Inflammatory macrophage (primary cell): ENCODE measurements around the gene PAX6.

ENCODE experiments used
- DNase-seq, 2 donors: peaks; one replicate each; pipeline ENCODE4 v3.0.0-alpha.2; 2020 to 2022

The PAX6 gene

DNA sequence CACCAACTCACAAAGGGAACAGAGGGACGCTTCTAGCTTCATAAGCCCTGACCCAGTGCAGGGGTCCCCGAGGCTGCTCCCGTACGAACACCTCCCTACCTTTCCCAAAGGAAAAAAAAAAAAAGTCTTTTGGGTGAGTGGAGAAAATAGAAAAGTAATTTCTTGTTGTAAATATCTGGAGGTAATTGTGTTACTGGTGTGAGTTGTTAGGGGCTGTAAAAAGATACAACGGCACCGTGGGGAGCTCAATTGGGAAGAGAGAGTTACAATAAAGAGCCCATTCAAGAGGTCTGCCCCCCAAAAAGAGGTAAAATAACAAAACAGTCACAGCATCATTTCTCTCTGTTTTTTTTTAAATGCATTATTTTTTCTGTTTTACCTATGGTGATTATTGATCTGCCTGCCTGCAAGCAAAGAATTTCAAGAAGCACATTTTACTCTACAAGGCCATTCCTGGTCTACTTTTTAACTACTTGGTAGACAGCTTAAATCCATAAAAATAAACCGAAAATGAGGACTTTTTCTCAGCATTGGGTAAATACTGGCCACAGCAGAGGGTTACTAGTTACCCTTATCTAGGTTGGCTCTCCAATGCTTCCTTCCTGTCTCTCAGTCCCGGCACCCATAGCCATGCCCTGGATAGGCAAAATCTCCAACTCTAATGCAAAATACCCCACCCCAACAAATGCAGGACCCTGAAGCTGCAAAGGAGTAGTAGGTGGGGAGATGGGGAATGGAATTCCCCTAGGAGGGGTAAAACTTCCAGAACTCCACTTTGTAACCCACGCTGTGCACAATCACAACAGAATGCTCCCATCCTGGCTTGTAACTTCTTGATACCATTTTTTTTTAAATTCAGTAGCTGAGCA lies 3.1 kb downstream of the PAX6 start:
- DNase-seq, result no peak

DNA sequence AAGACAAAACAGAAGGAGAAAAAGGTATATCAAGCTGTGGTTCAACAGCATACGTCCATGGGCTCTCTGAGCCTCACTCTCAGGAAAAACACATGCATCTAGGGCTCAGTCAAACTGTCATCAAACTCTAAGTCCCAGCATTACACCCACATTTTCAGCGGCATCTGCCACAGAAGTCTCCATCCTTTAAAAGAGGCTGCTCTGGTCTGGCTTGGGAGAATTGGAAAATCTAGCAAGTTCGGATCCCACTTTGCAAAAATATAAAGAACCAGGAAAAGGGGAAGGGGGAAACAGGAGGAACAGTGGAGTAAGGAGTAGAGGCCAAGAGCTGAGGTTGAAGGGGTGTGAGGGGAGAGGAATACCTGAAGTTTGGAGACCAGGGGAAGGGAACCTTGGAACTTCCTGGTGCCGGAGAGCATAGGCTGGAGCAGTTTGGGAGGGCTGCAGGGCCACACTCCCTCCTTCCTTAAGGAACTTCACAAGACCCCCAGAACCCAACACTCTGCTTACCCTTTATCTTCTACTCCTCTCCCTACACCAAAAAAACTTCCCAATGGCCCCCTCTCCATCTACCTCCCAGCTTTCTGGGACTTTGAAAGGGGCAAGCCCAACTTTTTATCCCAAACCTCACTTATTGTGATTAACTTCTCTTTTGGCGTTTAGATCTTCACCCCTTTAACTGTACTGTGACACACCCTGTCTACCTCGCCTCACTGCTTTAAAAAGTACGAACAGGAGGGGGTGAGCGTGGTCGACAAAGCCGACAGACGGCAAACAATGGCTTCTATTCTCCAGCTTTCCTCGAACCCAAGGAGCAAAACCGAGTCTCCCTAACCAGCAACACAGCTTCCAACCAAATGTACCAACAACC lies 4.0 kb downstream of the PAX6 start:
- no peak for DNase-seq

DNA sequence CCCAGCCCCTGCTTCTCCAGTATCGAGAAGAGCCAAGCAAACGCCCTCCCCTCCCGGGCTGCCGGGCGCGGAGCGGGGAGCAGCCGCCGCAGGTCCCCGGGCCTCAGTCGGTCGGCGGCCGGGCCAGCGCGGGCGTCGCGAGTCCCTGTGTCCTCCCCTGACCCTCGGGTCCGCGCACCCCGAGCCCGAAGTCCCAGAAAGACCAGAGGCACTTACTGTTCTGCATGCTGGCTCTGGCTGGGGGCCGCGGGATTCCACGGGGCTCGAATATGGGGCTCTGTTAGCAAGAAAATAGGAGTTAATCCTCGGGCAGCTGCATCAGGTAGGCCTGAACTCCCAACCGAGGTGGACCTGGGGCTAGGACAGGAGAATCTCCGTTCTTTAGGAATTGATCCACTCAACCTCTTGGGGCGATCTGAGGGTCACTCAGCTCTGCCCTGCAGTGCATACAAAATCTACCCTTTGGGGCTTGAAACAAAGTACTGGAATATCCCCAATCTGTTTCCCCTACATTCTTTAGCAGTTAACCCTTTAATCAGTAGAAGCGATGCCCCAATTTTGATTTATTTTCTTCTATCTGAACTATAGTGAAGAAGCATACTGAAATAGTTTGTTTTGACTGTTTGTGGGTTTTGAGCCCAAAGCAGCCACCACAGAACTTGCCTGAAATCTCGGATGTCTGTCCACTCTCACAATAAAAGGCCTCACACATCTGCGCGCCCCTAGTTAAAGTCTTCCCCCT lies 4.8 kb downstream of the PAX6 start:
- no peak for DNase-seq

DNA sequence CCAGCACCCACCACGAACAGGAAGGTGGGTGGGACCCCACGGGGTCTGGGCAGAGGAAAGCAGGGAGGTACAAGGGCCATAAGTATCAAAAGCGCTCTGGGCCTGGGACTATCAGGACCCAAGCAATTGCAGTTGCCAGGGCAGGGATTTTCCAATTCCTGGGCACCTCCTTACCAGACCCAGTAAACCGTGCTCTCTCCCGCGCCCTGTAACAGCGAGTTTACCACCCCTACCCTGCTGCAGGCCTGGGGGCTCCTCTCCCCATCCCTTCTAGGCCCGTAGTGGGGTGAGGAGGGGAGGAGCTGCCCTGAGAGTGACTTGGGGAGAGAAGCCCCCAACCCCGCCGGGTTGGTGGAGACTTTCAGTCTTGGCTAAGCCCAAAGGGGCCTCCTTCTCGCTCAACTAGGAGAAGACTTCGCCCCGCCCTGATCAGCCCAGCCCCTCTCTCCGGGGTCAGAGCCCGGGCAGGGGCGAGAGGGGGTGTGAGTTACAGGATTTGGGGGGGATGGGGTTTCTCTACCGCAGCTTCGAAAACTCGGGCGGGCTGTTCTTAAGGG lies 5.4 kb downstream of the PAX6 start:
- no peak for DNase-seq

DNA sequence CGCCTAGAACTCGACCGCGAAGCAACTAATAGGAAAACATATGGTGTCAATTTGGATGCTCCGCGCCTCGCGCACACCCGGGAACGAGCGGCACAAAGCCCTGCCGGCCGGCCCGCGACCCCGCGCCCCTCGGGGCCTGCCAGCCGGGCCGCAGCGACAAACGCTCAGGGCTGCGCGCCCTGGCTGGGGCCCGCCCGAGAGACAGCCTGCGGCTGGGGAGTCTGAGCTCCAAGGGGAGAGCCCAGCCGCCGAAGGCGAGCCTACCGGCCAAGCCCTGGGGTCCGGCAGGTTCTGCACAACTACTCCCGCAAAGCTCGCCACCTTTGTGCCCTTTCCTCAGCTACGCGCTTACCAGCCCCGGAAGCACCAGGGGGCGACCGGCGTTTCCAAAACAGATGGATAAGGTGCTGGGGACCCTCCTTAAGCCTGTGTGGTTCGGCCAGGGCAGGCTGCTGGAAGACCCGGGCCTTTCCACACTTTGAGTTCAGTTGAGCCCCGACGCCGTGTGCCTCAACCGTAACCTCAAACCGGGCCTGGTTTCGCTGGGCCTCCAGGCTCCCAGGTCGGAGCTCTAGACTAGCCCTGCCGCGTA lies 6.0 kb downstream of the PAX6 start:
- DNase-seq, result no peak

DNA sequence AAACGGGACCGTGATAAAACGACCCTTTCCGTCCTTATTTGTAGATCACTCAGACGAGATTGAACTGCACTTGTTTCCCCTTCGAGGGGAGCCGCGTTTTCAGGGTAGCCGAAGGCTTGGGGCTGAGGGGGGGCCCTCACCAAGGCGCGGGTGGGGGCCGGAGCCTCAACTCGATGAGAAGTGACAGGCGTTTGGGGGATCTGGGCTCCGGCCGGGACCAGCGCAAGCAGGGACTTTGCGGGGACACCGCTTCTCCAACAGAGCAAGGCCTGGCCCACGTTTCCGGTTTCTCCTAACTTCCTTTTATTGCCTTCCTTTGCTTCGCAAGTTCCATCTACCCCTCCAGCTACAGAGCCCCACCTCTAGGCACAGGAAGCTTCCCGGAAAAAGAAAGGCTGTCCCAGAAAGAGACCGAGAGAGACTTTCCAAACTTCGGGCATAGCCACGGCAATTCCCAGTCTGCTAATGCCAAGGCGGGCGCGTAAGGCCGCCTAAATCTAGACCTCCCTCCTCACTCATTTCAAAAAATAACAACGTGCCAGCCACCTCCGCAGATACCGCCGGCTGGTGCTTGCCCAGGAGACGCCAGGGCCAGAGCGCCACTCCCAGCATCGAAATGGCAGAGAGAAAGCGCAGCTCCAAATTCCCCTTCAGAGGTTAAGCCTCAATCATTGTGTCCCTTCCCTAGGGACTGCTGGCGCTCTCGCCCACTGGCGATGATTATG lies 6.6 kb downstream of the PAX6 start:
- no peak for DNase-seq

DNA sequence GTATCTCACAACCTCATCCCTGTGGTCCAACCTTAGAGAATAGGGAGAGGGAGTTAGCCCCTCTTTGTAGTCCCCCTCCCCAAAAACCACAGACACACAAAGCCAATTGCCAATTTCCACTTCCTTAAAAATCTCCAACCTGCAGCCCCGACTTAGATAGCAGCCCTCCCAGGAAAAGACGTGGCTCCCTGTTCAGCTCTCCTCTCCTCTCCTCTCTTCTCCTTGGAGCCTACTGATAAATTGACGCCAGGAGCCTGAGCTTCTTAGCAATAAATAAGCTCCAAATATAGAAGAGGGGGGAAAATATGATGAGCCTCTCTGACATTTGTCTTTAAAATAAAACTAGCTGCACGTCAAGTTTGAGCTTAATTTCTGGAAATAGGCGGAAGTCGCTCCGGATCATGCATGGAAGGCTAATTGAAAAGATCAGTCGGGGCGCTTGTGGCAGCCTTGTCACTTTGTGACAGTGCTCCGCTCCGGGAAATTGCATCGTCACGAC lies 7.3 kb downstream of the PAX6 start:
- no peak for DNase-seq

DNA sequence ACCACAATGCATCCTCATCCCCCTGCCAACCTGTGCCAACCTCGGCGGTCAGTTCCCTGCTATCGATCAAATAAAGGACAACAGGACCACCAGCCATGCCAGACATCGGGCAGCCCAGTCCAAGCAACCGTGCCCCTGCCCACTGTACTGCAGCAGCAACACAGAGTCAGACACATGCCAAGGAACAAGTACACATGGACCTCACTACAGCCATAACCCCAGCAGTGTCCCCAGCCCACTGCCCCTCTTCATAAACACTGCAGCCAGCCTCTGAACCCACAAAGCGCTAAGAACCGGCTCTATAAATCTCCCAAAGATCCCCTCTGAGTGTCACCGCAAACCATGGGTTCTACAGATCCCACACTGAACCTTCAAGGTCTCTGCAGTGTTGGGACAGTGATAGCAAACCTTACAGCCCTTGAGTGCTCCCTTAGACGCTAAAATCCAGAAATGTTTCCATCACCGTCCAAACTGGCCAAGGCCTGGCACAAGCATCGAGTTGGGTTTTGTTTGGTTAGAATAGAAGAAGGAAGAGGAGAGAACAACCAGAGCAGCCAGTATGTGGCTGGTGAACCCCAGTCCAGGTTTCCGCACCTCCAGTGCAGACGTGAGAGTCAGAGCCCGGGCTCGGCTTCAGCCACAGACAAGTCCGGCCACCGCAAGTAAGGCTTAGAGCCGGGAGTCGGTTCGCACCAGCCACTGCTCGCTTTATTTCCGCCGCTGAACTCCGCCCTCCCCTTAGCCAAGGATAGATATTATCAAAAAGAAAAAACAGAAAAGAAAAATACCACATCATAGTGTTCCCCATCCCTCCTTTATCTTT lies 7.9 kb downstream of the PAX6 start:
- no peak for DNase-seq

DNA sequence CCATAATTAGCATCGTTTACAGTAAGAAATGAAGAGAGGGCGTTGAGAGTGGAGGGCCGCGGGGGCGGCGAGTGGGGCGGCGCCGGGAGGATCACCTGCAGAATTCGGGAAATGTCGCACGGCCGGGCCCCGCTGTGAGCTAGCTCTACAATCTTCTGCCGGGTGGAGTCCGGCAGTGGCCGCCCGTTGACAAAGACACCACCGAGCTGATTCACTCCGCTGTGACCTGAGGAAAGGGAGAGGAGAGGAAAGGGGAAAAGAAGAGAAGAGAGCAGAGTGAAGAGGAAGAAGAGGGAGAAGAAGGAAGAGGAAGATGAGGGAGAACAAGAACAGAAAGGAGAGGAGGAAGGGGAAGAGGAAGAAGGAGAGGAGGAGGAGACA lies 8.5 kb downstream of the PAX6 start:
- DNase-seq, result no peak

DNA sequence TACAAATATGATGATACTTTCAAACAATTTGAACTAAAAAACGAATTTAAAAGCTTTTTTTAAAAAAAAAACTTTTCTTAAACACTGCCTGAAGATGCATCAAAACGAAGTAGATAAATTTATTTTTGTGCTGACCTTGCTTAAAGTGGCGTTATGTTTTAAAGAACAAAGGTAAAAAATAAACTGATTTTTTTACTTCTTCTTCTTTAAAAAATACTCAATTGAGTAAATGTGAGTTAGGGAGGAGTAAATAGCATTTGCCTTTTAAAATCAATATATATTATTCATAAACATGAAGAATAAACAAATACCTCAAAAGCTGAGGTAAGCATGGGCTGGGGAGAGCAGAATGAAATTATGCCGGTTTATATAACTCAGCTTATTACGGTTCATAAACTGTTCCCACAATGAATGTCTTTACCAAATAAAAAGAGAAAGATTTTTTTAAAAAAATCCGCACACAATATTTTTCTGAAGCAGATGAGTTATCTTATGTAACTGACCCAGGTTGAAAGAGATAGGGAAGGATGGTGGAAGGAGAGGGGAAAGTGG lies 9.0 kb downstream of the PAX6 start:
- DNase-seq, result no peak

DNA sequence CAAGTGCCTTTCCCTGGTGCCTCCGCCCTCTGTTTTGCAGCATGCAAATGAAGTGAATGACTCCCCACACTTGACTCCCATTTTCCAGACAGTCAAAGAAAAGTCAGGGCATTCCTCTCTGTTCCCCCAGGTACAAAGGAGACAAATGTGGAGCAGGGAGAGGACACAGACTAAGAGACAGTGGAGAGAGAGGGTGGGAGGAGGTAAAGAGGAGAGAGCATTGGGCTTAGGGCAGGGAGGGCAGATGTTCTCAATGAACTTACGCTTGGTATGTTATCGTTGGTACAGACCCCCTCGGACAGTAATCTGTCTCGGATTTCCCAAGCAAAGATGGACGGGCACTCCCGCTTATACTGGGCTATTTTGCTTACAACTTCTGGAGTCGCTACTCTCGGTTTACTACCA lies 9.8 kb downstream of the PAX6 start:
- no peak for DNase-seq

DNA sequence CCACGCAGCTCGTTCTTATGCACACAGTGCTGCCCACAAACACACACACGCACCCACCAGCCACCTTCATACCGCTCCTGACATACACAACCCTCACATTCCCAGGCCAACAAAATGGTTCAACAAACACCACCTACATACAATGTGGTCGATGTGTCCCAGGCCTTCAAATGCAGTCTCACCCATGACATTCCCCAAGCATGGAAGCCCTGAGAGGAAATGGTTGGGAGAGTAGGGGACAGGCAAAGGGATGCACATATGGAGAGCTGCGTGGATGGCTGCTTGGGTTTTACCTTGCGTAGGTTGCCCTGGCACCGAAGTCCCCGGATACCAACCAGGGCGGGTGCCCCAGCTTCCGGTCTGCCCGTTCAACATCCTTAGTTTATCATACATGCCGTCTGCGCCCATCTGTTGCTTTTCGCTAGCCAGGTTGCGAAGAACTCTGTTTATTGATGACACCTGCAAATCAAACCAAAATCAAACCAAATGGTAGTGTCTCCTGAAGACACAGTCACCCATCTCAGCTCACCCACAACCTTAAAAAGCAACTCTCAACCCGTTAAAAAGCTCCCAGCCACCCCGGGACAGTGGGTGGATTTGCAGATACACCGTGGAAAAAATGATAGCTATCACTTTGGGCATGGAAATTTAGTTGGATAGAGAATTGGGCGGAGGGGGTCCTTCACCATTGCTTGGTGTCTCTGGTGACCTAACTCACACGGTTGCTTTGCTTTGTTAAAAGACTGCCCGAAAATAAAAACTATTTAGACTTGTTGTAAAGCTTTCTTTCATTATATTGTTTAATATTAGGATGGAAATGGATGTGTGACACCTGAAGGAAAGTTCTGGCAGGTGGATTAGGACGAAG lies 10.5 kb downstream of the PAX6 start:
- DNase-seq, result no peak

DNA sequence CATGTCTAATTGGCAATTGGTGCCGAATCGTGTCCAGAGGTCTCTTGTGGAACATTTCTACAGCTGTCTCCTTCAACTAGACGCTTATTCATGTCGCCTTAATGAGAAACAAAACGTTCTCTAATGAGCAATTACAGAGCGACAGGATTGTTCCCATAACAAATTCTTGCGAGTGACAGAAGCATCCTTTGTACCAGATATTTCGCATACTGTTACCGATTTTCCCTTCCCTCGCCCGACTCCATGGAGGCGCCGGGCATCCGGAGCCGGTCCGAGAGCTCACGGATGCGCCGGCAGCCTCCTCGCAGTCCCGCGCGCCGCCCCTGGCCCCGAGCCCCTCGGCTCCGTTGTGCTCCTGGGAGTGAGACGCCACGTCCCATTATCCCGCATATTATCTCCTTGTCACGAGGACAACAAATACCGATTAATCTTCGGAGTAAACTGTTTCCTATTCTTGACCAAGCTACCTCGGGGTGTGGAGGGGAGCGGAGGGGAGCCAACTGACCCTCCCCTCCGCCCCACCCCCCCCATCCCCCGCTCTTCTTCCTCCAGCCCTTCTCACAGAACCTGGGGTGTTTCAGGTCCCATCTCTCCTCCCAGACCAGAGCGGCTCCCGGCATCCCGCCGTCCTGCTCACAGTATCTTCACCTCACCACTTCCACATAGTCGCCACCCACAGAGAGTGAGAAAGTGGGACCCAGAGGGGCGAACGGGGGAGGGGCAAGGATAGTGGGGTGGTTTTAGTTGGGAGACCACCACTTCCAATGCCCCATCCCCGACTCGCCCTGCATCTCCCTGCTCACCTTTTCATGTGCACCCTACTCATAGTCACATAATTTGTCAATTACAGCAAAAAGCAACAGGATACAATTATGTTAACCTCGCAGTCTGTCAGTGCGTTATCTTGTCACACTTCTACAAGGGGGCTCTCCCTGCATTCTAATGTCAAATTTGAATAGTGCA lies 11.4 kb downstream of the PAX6 start:
- no peak for DNase-seq

DNA sequence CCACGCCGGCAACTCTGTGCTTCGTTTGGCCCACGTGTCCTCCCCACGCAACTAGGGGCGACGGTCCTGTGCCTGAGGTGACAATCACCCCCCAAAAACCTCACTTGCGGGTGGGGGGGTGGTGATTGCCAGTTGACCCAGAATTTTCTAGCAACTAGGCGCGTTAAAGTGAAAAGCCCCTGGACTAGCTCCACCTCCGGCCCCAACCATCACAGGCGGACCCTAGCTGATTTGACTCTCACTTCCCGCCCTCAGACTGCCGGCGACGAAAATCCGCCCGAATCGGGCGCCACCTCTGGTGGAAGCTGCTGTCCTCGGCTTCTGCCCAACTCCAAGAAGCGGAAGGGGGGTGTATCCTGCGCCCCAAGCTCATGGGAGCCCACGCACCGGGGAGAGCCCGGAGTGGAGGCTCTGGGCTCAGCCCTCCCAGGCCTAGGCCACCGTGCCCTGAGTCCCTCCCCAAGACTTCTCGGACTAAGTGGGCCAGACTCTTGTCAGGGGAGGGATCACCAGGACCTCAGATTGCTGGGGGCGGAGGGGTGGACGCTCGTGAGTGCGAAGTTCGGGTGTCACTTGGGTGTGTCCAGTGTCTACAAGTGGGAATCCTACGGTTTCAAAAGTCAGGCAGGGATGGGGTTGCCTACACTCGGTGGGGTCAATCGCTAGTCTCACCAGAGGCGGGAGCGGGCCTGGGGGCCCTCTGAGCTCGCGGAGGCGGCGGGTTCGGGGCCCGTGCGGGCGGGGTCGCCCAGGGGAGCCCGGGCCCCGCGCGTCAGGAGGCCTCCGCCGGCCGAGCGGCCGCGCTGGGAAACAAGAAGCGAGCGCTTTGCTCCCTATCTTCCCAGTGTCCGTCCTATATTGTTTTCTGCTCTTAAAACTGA lies 12.3 kb downstream of the PAX6 start:
- DNase-seq, result no peak

DNA sequence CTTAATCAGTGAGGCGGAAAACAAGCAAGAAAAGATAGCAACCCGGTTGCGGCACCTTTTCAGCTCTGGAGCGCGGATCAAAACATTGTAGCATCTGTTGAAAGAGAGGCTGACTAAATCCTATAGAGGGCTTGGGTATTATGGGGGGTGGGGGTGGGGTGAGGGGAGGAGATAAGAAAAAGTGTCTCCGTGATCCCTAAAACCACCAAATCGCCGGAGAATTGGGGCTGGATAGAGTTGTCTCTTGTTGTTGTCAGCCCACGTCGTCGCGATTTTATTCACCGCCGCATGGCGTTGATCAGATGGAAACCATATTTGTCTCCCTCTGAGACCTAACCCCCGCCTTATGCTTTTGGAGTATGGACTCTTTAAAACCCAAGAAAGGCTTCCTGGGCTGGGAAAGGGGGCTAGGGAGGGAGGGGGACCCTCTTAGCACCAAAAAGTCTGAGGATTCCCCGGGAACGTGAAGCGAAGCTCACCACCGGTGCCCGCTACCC lies 13.0 kb downstream of the PAX6 start:
- DNase-seq, result no peak

DNA sequence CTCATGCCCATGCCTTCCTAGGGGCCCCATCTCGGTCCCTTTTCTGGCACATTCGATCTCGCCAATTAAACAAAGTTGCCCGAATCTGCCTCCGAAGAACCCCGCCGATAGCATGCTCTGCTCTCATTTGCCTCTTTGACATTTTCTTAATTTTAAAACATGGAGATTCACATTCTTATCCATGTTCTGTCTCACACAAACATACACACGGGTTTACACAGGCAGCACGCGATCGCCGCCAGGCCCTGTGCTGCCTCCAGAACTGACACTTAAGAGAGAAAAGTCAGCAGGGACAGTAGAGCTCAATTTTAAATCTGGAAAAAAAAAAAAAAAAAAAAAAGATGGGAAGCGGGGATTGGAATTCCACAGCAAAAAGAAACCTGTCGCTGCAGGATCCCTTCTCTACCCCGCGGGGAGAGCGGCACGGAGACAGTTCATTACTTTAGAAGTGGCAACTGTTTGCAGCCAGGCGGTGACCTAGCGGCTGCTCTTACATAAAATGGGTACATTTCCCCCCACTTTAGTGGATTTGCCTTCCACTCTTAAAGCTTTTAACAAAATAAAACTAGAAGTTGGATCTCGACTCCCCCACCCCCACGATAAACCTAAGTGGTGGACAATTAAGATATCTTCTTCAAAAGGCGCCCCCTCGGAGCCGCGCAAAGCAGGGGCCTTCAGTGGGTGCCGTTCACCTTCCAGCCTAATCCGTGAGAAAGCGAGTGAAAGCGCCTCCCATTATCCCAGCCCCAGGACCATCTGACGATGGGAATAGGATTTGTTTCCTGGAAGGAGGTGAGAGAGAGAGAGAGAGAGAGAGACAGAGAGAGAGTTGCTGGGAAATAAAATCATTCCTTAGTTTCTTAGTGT lies 13.7 kb downstream of the PAX6 start:
- no peak for DNase-seq
